Measurements from ENCODE around the gene PDE5A.

The PDE5A gene

DNA sequence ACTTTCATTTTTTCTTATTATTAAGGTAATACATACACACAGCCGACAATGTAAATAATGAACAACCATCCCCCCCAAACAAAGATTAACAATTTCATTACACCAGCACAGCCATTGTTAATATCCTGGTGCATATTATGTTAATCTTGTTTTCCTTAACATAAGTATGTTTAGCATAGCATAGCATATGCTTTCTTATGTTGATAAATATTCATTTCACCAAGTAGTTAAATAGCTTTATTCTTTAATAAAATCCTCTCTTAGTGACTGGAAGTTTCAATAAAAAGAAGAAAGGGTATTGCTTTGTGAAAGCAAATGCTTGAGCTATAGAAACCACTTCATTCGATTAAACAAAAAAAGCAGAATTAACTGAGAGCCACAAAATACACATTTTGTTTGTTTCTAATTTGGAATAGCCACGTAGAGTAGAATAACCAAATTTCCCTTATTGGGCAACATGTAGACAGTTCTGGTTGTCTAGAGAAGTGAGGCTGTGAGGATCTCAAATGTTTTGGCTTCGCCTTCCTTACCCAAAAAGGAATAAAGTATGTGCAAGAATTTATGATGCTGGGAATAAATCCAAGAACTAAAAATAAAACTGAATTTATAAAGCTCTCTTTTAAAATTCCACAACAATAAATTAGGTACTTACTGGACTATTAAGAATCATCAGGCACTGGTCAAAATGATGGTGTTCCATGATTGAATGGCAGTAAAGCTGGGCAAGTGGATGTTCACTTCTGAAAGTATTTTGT, 118.0 kb downstream of the PDE5A start:
- Mint-ChIP-seq H3K27ac (peak overlapping the region in 2 of 3 experiments; percentile 53 to 84), H3K9me3 (no peaks in the 10 kb centered on the region), H3K27me3 (ENCODE audit: low read depth) (no peaks in the 10 kb centered on the region), H3K4me3 (no peak overlapping the region), H3K36me3 (ENCODE audit: low read depth) (peaks cover 51% of the 10 kb centered on the region), H3K4me1 (peaks cover 23% of the 10 kb centered on the region)
- TF ChIP-seq, protein P1, sequence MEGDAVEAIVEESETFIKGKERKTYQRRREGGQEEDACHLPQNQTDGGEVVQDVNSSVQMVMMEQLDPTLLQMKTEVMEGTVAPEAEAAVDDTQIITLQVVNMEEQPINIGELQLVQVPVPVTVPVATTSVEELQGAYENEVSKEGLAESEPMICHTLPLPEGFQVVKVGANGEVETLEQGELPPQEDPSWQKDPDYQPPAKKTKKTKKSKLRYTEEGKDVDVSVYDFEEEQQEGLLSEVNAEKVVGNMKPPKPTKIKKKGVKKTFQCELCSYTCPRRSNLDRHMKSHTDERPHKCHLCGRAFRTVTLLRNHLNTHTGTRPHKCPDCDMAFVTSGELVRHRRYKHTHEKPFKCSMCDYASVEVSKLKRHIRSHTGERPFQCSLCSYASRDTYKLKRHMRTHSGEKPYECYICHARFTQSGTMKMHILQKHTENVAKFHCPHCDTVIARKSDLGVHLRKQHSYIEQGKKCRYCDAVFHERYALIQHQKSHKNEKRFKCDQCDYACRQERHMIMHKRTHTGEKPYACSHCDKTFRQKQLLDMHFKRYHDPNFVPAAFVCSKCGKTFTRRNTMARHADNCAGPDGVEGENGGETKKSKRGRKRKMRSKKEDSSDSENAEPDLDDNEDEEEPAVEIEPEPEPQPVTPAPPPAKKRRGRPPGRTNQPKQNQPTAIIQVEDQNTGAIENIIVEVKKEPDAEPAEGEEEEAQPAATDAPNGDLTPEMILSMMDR (IDR thresholded peaks at IDR 0.05; ENCODE audit: unreplicated experiment in 3 of 3) = no peak

DNA sequence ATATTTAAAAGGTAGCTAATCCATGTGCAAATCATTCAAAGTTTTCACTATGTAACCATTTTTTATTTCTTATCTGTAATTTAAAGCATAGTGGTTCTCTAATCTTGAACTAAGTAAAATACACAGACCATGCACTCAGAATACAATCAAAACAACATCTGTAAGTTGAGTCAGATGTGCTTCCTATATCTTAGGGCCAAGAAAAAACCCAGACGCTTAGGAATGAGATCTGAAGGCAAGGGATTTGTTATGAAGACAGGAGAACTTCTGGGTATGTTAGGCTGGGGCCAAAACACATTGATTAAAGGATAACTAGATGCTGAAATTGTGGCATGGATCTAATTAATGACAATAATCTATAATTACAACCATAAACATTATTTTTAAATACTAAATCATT, 120.3 kb downstream of the PDE5A start:
- Mint-ChIP-seq H3K4me3 (no peak overlapping the region), H3K9me3 (no peaks in the 10 kb centered on the region), H3K4me1 (peaks cover 19% of the 10 kb centered on the region), H3K27ac (peak overlapping the region in 1 of 3 experiments; percentile 62), H3K27me3 (ENCODE audit: low read depth) (no peaks in the 10 kb centered on the region), H3K36me3 (ENCODE audit: low read depth) (peaks cover 64% of the 10 kb centered on the region)
- TF ChIP-seq, protein P1 (IDR thresholded peaks at IDR 0.05; ENCODE audit: unreplicated experiment in 3 of 3) = no peak

DNA sequence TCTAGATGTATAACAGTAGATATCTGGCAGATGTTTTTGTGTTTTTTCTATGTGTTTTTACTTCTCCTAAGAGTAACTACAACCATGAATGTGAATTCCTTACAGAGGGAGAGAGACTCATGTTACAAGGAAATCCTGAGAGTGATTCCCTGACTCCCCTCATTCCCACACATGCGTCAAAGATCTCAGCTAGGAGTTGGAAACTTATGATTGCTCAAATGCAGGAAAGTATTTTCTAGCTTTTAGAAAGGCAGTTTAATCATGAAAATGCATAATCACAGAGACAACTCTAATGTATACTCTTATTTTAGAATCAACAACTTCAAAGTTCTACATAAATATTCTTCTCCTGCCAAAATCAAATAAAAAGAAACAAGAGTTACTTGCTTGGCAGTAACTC, 121.8 kb downstream of the PDE5A start:
- peaks cover 59% of the 10 kb centered on the region for H3K36me3 Mint-ChIP-seq (ENCODE audit: low read depth)
- TF ChIP-seq, protein P1 (IDR thresholded peaks at IDR 0.05; ENCODE audit: unreplicated experiment in 3 of 3) = no peak

DNA sequence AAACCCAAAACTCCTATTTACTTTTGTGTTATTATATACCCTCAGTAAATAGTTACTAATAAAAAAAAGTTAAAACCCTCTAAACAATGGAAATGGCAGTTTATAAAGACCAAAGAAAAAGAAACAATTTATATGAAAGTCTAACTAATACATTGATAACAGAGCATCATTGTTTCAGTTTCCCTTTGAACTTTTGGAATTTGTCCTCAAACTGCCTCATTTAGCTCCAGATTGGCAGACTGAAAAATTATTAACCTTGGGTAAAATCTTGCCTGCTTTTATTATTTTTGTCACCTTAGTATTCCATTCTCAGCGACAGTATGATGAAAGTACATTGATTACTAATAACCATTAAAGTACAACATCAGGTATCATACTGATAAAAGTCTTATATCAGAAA, 124.0 kb downstream of the PDE5A start:
- Mint-ChIP-seq H3K9me3 (no peaks in the 10 kb centered on the region), H3K27ac (no peak overlapping the region), H3K4me3 (no peak overlapping the region), H3K4me1 (peaks cover 14% of the 10 kb centered on the region), H3K36me3 (ENCODE audit: low read depth) (peaks cover 69% of the 10 kb centered on the region), H3K27me3 (ENCODE audit: low read depth) (no peaks in the 10 kb centered on the region)
- TF ChIP-seq, protein P1 (IDR thresholded peaks at IDR 0.05; ENCODE audit: unreplicated experiment in 3 of 3) = no peak

More for the DNA sequence above, 121.8 kb downstream of the PDE5A start:
- Mint-ChIP-seq H3K4me1 (peaks cover 19% of the 10 kb centered on the region), H3K27ac (peak overlapping the region; percentile 24 to 81 (median 62)), H3K27me3 (ENCODE audit: low read depth) (no peaks in the 10 kb centered on the region), H3K9me3 (no peaks in the 10 kb centered on the region), H3K4me3 (no peak overlapping the region)

DNA sequence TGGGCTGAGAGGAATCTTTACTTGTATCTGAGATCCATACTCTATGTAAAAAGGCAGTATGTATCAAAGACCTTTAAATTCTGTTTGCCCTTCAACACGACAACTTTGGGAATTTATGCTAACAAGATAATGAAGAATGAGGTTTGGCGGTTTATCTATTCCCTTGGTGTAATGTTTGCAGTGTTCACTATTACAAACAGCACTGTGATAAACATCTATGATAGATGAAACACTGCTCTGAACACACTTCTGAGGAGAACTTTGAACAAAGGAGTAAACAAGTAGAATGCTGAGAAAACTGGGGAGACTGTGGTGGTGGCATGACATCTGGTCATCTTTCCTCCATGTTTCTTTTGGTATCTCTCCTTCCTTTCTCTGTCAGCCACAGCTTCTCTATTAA, 126.9 kb downstream of the PDE5A start:
- Mint-ChIP-seq H3K36me3 (ENCODE audit: low read depth) (peaks cover 69% of the 10 kb centered on the region), H3K4me3 (no peak overlapping the region), H3K4me1 (peaks cover 12% of the 10 kb centered on the region), H3K9me3 (no peaks in the 10 kb centered on the region), H3K27ac (peak overlapping the region in 2 of 3 experiments; percentile 29 to 48), H3K27me3 (ENCODE audit: low read depth) (no peaks in the 10 kb centered on the region)
- TF ChIP-seq, protein P1 (IDR thresholded peaks at IDR 0.05; ENCODE audit: unreplicated experiment in 3 of 3) = no peak

DNA sequence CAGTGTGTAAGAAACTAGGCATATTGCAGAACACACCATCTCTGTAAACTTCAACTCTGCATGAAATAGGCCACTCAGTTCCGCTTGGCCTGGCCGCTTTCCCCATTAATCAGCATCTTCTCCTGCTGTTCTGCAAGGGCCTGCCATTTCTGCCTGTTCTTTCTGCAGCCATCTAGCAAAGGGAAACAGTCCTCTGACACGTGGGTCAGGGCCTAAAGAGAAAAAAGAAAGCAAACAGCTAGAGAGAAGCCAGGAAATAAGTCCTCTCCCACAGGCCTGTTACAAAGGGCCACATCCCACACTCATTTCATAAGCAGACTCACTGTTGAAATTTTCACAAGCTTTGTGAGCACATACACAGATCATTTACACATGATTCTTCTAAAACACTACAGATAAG, 130.1 kb downstream of the PDE5A start:
- H3K9me3 Mint-ChIP-seq = no peaks in the 10 kb centered on the region
- H3K27ac Mint-ChIP-seq = peak overlapping the region; percentile 86 to 98 (median 96)
- H3K36me3 Mint-ChIP-seq (ENCODE audit: low read depth) = peaks cover 56% of the 10 kb centered on the region
- H3K4me3 Mint-ChIP-seq = peak overlapping the region in 1 of 3 experiments; percentile 28
- H3K4me1 Mint-ChIP-seq = peaks cover 9% of the 10 kb centered on the region
- TF ChIP-seq, protein P1 (IDR thresholded peaks at IDR 0.05; ENCODE audit: unreplicated experiment in 3 of 3) = no peak
- H3K27me3 Mint-ChIP-seq (ENCODE audit: low read depth) = no peaks in the 10 kb centered on the region
